Measurements from ENCODE around the gene LTBP4. TPM values are rescaled to one million over a fixed set of nuclear protein-coding genes. Genes with fewer than 3 reads are reported as not detected.
A peak's percentile ranks its signal among the peaks of the same experiment; 100 is the strongest.

LTBP4 gene
- total and polyA plus RNA-seq, 2 of the 13 experiments (the other 11 are each of a cell fraction or from before 2014, with no cell fraction given) = 0.86 to 2.3 TPM

DNA sequence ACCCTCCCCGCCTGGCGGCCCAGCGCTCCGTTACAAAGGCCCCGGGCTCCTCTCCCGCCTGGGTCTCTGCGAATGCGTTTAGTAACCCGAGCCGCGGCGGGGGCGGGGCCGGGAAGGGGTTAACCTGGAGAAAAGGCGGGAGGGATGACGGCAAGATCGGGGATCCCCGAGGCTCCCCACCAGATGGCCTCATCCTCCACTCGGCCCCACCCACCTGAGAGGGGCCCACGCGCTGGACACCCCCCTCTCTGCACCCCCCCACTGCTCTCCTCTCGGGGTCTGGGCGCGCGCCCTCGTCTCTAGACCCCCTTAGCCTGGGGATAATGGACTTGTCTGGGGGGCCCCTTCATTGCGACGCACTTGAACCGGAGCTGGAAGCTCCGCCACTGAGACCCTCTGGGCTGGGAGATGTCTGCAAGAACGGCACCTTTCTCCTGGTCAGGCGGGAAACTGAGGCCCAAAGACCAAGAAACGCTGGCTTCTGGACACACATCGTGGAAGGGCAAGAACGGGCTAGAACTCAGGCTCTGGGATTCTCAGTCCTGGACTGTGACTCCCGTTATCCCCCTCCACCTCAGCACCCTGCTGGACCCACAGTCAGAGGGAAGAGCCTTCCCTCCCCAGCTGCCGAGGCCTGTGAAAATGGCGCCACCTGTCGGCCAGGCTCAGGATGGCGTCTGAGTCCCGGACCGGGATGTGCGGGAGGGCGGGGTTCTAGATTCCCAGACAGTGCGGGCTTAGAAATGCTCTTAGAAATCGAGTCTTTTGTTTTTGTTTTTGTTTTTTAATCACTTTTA, 2.9 kb upstream of the LTBP4 start (continued):
- TF ChIP-seq, protein P1, sequence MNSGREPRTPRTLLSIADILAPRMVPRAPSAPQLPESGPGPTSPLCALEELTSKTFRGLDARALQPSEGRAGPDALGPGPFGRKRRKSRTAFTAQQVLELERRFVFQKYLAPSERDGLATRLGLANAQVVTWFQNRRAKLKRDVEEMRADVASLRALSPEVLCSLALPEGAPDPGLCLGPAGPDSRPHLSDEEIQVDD (CRISPR knock-in tag; IDR thresholded peaks at IDR 0.05; ENCODE audit: borderline replicate concordance) = no peak
- peak; percentile 63 for TF ChIP-seq ZNF777 (CRISPR knock-in tag; IDR thresholded peaks at IDR 0.05)
- TF ChIP-seq SP4 (CRISPR knock-in tag; IDR thresholded peaks at IDR 0.05) = 0 out of 2 replicates have a peak, but pooled peaks have one; percentile 42
- 0 out of 2 replicates have a peak, but pooled peaks have one; percentile 42 for TF ChIP-seq SP5 (CRISPR knock-in tag; IDR thresholded peaks at IDR 0.05; ENCODE audit: borderline replicate concordance, low read depth)
- TF ChIP-seq IRF2 (CRISPR knock-in tag; IDR thresholded peaks at IDR 0.05) = no peak
- TF ChIP-seq, protein P2, sequence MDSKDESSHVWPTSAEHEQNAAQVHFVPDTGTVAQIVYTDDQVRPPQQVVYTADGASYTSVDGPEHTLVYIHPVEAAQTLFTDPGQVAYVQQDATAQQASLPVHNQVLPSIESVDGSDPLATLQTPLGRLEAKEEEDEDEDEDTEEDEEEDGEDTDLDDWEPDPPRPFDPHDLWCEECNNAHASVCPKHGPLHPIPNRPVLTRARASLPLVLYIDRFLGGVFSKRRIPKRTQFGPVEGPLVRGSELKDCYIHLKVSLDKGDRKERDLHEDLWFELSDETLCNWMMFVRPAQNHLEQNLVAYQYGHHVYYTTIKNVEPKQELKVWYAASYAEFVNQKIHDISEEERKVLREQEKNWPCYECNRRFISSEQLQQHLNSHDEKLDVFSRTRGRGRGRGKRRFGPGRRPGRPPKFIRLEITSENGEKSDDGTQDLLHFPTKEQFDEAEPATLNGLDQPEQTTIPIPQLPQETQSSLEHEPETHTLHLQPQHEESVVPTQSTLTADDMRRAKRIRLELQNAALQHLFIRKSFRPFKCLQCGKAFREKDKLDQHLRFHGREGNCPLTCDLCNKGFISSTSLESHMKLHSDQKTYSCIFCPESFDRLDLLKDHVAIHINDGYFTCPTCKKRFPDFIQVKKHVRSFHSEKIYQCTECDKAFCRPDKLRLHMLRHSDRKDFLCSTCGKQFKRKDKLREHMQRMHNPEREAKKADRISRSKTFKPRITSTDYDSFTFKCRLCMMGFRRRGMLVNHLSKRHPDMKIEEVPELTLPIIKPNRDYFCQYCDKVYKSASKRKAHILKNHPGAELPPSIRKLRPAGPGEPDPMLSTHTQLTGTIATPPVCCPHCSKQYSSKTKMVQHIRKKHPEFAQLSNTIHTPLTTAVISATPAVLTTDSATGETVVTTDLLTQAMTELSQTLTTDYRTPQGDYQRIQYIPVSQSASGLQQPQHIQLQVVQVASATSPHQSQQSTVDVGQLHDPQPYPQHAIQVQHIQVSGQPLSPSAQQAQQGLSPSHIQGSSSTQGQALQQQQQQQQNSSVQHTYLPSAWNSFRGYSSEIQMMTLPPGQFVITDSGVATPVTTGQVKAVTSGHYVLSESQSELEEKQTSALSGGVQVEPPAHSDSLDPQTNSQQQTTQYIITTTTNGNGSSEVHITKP (CRISPR knock-in tag; IDR thresholded peaks at IDR 0.05; ENCODE audit: low read depth) = peak; percentile 74; the same call in 1 of the 2 replicates
- 0 out of 2 replicates have a peak, but pooled peaks have one; percentile 26 for TF ChIP-seq ZSCAN25 (CRISPR knock-in tag; IDR thresholded peaks at IDR 0.05)
- TF ChIP-seq KDM2A (CRISPR knock-in tag; IDR thresholded peaks at IDR 0.05; ENCODE audit: borderline replicate concordance, low read depth) = peak; percentile 82; the same call in 1 of the 2 replicates
- TF ChIP-seq MIER2 (CRISPR knock-in tag; IDR thresholded peaks at IDR 0.05) = no peak
- no peak for TF ChIP-seq ZNF44 (CRISPR knock-in tag; IDR thresholded peaks at IDR 0.05)
- TF ChIP-seq, protein P3, sequence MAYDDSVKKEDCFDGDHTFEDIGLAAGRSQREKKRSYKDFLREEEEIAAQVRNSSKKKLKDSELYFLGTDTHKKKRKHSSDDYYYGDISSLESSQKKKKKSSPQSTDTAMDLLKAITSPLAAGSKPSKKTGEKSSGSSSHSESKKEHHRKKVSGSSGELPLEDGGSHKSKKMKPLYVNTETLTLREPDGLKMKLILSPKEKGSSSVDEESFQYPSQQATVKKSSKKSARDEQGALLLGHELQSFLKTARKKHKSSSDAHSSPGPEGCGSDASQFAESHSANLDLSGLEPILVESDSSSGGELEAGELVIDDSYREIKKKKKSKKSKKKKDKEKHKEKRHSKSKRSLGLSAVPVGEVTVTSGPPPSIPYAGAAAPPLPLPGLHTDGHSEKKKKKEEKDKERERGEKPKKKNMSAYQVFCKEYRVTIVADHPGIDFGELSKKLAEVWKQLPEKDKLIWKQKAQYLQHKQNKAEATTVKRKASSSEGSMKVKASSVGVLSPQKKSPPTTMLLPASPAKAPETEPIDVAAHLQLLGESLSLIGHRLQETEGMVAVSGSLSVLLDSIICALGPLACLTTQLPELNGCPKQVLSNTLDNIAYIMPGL (CRISPR knock-in tag; IDR thresholded peaks at IDR 0.05; ENCODE audit: borderline replicate concordance in 1 of 2, low read depth in 1 of 2) = peak in 1 of 2 experiments; percentile 66; a peak in 2 of 4 replicates
- peak; percentile 35; the same call in 1 of the 2 replicates for TF ChIP-seq TBX2 (CRISPR knock-in tag; IDR thresholded peaks at IDR 0.05; ENCODE audit: borderline replicate concordance)
- TF ChIP-seq, protein P4, sequence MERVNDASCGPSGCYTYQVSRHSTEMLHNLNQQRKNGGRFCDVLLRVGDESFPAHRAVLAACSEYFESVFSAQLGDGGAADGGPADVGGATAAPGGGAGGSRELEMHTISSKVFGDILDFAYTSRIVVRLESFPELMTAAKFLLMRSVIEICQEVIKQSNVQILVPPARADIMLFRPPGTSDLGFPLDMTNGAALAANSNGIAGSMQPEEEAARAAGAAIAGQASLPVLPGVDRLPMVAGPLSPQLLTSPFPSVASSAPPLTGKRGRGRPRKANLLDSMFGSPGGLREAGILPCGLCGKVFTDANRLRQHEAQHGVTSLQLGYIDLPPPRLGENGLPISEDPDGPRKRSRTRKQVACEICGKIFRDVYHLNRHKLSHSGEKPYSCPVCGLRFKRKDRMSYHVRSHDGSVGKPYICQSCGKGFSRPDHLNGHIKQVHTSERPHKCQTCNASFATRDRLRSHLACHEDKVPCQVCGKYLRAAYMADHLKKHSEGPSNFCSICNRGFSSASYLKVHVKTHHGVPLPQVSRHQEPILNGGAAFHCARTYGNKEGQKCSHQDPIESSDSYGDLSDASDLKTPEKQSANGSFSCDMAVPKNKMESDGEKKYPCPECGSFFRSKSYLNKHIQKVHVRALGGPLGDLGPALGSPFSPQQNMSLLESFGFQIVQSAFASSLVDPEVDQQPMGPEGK (CRISPR knock-in tag; IDR thresholded peaks at IDR 0.05) = peak; percentile 64; the same call in 1 of the 2 replicates
- peak; percentile 41; the same call in 1 of the 2 replicates for TF ChIP-seq ERF (CRISPR knock-in tag; IDR thresholded peaks at IDR 0.05)
- peak; percentile 32; the same call in 1 of the 2 replicates for TF ChIP-seq FOSL2 (CRISPR knock-in tag; IDR thresholded peaks at IDR 0.05)

All from HepG2 (cell line).